ENCODE data around the gene FHIP1A. TPM values are rescaled to one million over a fixed set of nuclear protein-coding genes. Genes with fewer than 3 reads are reported as not detected.
A peak's percentile ranks its signal among the peaks of the same experiment; 100 is the strongest.

The FHIP1A gene
- total and polyA plus RNA-seq, 4 donors = 0.50 to 3.8 (median 1.0) TPM

DNA sequence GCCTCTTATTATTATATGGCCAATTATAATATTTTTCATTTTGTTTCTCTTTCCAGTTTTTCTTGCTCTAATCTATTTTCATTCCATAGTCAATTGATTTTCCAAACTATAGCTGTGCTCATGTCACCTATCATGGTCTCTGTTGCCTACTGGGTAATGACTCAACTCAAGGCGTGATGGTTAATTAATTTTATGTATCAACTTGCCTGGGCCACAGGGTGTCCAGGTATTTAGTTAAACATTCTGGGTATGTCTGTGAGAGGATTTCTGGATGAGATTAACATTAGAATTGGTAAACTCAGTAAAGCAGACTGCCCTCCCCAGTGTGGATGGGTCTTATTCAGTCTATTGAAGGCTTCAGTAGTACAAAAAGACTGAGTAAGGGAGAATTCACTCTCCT is 9.9 kb downstream of the FHIP1A start:
- H3K27me3 ChIP-seq (ENCODE audit: control insufficient read depth in 4 of 4, insufficient read depth in 4 of 4, low read length in 3 of 4) = no peaks in the 10 kb centered on the region
- TF ChIP-seq YY1 (IDR thresholded peaks at IDR 0.05) = no peak
- TF ChIP-seq, protein P1, sequence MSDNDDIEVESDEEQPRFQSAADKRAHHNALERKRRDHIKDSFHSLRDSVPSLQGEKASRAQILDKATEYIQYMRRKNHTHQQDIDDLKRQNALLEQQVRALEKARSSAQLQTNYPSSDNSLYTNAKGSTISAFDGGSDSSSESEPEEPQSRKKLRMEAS (IDR thresholded peaks at IDR 0.05) = no peak
- TF ChIP-seq HNF4G (IDR thresholded peaks at IDR 0.05) = no peak
- no peak for TF ChIP-seq JUND (IDR thresholded peaks at IDR 0.05)
- no peak for TF ChIP-seq FOXA2 (IDR thresholded peaks at IDR 0.05)
- no peak for TF ChIP-seq RXRA (IDR thresholded peaks at IDR 0.05)
- TF ChIP-seq, protein P2, sequence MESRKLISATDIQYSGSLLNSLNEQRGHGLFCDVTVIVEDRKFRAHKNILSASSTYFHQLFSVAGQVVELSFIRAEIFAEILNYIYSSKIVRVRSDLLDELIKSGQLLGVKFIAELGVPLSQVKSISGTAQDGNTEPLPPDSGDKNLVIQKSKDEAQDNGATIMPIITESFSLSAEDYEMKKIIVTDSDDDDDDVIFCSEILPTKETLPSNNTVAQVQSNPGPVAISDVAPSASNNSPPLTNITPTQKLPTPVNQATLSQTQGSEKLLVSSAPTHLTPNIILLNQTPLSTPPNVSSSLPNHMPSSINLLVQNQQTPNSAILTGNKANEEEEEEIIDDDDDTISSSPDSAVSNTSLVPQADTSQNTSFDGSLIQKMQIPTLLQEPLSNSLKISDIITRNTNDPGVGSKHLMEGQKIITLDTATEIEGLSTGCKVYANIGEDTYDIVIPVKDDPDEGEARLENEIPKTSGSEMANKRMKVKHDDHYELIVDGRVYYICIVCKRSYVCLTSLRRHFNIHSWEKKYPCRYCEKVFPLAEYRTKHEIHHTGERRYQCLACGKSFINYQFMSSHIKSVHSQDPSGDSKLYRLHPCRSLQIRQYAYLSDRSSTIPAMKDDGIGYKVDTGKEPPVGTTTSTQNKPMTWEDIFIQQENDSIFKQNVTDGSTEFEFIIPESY (IDR thresholded peaks at IDR 0.05) = no peak
- TF ChIP-seq HNF4A (conservative IDR thresholded peaks at IDR 0.05) = no peak
- no peak for TF ChIP-seq GABPA (IDR thresholded peaks at IDR 0.05 in 1 of 2, conservative IDR thresholded peaks at IDR 0.05 in 1 of 2)
- TF ChIP-seq, protein P3, sequence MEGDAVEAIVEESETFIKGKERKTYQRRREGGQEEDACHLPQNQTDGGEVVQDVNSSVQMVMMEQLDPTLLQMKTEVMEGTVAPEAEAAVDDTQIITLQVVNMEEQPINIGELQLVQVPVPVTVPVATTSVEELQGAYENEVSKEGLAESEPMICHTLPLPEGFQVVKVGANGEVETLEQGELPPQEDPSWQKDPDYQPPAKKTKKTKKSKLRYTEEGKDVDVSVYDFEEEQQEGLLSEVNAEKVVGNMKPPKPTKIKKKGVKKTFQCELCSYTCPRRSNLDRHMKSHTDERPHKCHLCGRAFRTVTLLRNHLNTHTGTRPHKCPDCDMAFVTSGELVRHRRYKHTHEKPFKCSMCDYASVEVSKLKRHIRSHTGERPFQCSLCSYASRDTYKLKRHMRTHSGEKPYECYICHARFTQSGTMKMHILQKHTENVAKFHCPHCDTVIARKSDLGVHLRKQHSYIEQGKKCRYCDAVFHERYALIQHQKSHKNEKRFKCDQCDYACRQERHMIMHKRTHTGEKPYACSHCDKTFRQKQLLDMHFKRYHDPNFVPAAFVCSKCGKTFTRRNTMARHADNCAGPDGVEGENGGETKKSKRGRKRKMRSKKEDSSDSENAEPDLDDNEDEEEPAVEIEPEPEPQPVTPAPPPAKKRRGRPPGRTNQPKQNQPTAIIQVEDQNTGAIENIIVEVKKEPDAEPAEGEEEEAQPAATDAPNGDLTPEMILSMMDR (IDR thresholded peaks at IDR 0.05; ENCODE audit: low read depth, low read length, missing input control) = no peak
- TF ChIP-seq, protein P4, sequence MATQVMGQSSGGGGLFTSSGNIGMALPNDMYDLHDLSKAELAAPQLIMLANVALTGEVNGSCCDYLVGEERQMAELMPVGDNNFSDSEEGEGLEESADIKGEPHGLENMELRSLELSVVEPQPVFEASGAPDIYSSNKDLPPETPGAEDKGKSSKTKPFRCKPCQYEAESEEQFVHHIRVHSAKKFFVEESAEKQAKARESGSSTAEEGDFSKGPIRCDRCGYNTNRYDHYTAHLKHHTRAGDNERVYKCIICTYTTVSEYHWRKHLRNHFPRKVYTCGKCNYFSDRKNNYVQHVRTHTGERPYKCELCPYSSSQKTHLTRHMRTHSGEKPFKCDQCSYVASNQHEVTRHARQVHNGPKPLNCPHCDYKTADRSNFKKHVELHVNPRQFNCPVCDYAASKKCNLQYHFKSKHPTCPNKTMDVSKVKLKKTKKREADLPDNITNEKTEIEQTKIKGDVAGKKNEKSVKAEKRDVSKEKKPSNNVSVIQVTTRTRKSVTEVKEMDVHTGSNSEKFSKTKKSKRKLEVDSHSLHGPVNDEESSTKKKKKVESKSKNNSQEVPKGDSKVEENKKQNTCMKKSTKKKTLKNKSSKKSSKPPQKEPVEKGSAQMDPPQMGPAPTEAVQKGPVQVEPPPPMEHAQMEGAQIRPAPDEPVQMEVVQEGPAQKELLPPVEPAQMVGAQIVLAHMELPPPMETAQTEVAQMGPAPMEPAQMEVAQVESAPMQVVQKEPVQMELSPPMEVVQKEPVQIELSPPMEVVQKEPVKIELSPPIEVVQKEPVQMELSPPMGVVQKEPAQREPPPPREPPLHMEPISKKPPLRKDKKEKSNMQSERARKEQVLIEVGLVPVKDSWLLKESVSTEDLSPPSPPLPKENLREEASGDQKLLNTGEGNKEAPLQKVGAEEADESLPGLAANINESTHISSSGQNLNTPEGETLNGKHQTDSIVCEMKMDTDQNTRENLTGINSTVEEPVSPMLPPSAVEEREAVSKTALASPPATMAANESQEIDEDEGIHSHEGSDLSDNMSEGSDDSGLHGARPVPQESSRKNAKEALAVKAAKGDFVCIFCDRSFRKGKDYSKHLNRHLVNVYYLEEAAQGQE (IDR thresholded peaks at IDR 0.05) = no peak
- no peaks in the 10 kb centered on the region for H3K4me1 ChIP-seq (ENCODE audit: control insufficient read depth in 4 of 4, insufficient read depth in 4 of 4, low read length in 3 of 4)
- H3K36me3 ChIP-seq (ENCODE audit: control insufficient read depth in 4 of 4, insufficient read depth in 3 of 4, low read depth in 1 of 4, low read length in 3 of 4) = no peaks in the 10 kb centered on the region
- H3K9ac ChIP-seq (ENCODE audit: low read depth in 1 of 2, low read length in 2 of 2) = no peak overlapping the region
- H3K27ac ChIP-seq (ENCODE audit: low read depth in 1 of 2, low read length in 2 of 2) = no peak overlapping the region
- WGBS = 95% methylated on average over 1 of the region's 1 CpG
- no peak for DNase-seq (ENCODE audit: low spot score)
- H3K4me3 ChIP-seq (ENCODE audit: low read depth in 1 of 3, low read length in 3 of 3) = no peak overlapping the region
- H3K9me3 ChIP-seq (ENCODE audit: control insufficient read depth in 4 of 4, low read length in 3 of 4) = no peaks in the 10 kb centered on the region

DNA sequence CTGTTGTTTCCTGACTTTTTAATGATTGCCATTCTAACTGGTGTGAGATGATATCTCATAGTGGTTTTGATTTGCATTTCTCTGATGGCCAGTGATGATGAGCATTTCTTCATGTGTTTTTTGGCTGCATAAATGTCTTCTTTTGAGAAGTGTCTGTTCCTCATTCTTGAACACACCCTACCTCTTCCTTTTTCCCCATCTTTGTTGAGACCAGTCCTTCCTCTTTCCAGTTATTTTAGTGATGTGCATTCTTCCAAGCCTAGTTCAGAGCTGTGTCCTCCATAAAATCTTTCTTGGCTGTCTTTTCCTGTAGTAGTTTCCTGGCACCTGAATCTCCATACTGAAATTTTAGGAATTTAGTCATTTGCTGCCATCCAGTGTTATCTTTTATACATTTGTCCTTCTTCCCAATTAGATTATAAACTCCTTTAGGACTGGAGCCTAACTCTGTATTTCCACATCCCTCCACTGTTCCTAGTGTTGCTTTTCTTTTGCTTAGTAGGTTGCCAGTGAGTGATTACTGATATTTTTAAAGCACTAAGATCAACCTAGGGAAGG is 11.4 kb downstream of the FHIP1A start:
- H3K9ac ChIP-seq (ENCODE audit: low read depth in 1 of 2, low read length in 2 of 2) = no peak overlapping the region
- no peaks in the 10 kb centered on the region for H3K9me3 ChIP-seq (ENCODE audit: control insufficient read depth in 4 of 4, low read length in 3 of 4)
- no peak overlapping the region for H3K27ac ChIP-seq (ENCODE audit: low read depth in 1 of 2, low read length in 2 of 2)
- H3K27me3 ChIP-seq (ENCODE audit: control insufficient read depth in 4 of 4, insufficient read depth in 4 of 4, low read length in 3 of 4) = no peaks in the 10 kb centered on the region
- TF ChIP-seq RAD21 (IDR thresholded peaks at IDR 0.05) (peak in 1 of 2 donors; percentile 9), RXRA (IDR thresholded peaks at IDR 0.05) (no peak)
- no peak overlapping the region for H3K4me3 ChIP-seq (ENCODE audit: low read depth in 1 of 3, low read length in 3 of 3)
- DNase-seq (ENCODE audit: low spot score) = no peak
- no peaks in the 10 kb centered on the region for H3K4me1 ChIP-seq (ENCODE audit: control insufficient read depth in 4 of 4, insufficient read depth in 4 of 4, low read length in 3 of 4)
- no peaks in the 10 kb centered on the region for H3K36me3 ChIP-seq (ENCODE audit: control insufficient read depth in 4 of 4, insufficient read depth in 3 of 4, low read depth in 1 of 4, low read length in 3 of 4)
